Measurements from ENCODE around the gene TMEM200B.

TMEM200B gene

DNA sequence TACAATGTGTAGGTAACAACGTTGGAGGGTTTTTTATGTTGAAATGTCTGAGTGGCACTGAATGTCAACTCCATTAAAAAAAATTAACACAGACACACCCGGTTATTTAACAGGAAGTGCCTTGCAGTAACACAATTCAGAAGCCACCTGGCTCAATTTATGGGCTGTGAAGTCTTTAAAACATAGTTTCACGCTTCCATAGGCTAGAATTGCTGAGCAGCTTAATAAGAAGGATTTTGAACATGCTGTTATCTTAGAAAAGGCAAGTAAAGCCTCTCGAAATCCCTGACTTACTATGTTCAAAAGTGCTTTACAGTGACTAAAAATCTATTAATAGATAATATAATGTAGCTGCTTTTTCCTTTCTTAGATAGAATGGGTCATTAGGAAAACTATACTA, 38.3 kb upstream of the TMEM200B start:
- Histone ChIP-seq H3K79me2 (ENCODE audit: insufficient read depth, low read length) (peaks cover 97% of the 10 kb centered on the region), H3K4me2 (ENCODE audit: insufficient read depth, low read length) (no peak overlapping the region), H3K4me3 (ENCODE audit: low read depth in 1 of 2, low read length in 2 of 2) (no peak overlapping the region), H3K4me1 (ENCODE audit: insufficient read depth, low read length) (no peaks in the 10 kb centered on the region), H4K20me1 (ENCODE audit: insufficient read depth, low read length) (peaks cover 80% of the 10 kb centered on the region), H3K9me3 (ENCODE audit: insufficient read depth, low read length, severe bottlenecking) (no peaks in the 10 kb centered on the region), H3K36me3 (ENCODE audit: insufficient read depth, low read length) (peaks cover 96% of the 10 kb centered on the region), H2AFZ (ENCODE audit: low read depth, low read length) (no peak overlapping the region), H3K27ac (ENCODE audit: low read length) (no peak overlapping the region), H3K27me3 (ENCODE audit: insufficient read depth, low read length, poor library complexity) (no peaks in the 10 kb centered on the region), H3K9ac (ENCODE audit: low read depth, low read length) (no peak overlapping the region)
- TF ChIP-seq, protein P1, sequence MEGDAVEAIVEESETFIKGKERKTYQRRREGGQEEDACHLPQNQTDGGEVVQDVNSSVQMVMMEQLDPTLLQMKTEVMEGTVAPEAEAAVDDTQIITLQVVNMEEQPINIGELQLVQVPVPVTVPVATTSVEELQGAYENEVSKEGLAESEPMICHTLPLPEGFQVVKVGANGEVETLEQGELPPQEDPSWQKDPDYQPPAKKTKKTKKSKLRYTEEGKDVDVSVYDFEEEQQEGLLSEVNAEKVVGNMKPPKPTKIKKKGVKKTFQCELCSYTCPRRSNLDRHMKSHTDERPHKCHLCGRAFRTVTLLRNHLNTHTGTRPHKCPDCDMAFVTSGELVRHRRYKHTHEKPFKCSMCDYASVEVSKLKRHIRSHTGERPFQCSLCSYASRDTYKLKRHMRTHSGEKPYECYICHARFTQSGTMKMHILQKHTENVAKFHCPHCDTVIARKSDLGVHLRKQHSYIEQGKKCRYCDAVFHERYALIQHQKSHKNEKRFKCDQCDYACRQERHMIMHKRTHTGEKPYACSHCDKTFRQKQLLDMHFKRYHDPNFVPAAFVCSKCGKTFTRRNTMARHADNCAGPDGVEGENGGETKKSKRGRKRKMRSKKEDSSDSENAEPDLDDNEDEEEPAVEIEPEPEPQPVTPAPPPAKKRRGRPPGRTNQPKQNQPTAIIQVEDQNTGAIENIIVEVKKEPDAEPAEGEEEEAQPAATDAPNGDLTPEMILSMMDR (IDR thresholded peaks at IDR 0.05; ENCODE audit: borderline replicate concordance, extremely low read depth, low read length, poor library complexity, severe bottlenecking) = no peak
- TF ChIP-seq EZH2 (IDR thresholded peaks at IDR 0.05; ENCODE audit: borderline replicate concordance, low read depth, low read length, severe bottlenecking) = no peak
- DNase-seq (no peak), ATAC-seq (ENCODE audit: insufficient read depth, low read depth) (no peak)

DNA sequence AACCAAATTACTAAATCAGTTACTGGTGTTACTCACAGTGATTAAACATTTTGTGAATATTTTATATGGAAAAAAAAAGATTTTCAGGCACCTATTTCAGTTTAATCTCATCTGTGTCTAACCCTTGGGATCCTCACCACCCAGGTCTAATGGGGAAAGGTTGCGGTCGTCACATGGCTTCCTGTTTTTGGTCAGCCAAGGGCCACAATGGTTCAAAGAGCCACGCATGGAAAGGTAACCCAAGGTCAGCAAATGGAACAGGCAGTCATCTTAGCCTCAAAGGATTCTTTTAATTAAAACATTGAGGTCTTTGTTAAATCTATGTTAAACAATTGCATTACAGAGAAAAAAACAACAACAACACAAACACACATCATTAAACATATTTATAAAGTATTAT, 36.1 kb upstream of the TMEM200B start:
- no peak overlapping the region for H2AFZ ChIP-seq (ENCODE audit: low read depth, low read length)
- no peaks in the 10 kb centered on the region for H3K9me3 ChIP-seq (ENCODE audit: insufficient read depth, low read length, severe bottlenecking)
- no peak overlapping the region for H3K4me2 ChIP-seq (ENCODE audit: insufficient read depth, low read length)
- no peak overlapping the region for H3K4me3 ChIP-seq (ENCODE audit: low read depth in 1 of 2, low read length in 2 of 2)
- H3K4me1 ChIP-seq (ENCODE audit: insufficient read depth, low read length) = no peaks in the 10 kb centered on the region
- peaks cover 89% of the 10 kb centered on the region for H3K79me2 ChIP-seq (ENCODE audit: insufficient read depth, low read length)
- DNase-seq (no peak), ATAC-seq (ENCODE audit: insufficient read depth, low read depth) (no peak)
- H3K36me3 ChIP-seq (ENCODE audit: insufficient read depth, low read length) = peaks cover 96% of the 10 kb centered on the region
- H3K27me3 ChIP-seq (ENCODE audit: insufficient read depth, low read length, poor library complexity) = no peaks in the 10 kb centered on the region
- H4K20me1 ChIP-seq (ENCODE audit: insufficient read depth, low read length) = peaks cover 64% of the 10 kb centered on the region
- H3K27ac ChIP-seq (ENCODE audit: low read length) = no peak overlapping the region
- TF ChIP-seq, protein P1 (IDR thresholded peaks at IDR 0.05; ENCODE audit: borderline replicate concordance, extremely low read depth, low read length, poor library complexity, severe bottlenecking) = no peak
- no peak for TF ChIP-seq EZH2 (IDR thresholded peaks at IDR 0.05; ENCODE audit: borderline replicate concordance, low read depth, low read length, severe bottlenecking)
- no peak overlapping the region for H3K9ac ChIP-seq (ENCODE audit: low read depth, low read length)

DNA sequence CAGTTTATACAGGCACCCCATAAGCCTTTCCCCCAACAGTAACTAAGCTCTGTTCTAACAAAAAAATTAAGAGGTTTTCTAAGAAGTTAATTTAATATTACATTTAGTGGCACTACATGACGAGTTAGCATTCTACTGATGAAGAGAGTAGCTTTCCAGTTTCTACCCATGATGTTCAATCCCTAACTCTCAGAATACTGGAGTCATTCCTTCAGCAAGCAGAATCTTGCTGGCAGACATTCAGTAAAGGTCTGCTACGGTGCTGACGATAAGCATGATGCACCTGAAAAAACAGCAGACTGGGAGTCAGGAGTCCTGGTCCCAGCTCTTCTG, 33.5 kb upstream of the TMEM200B start:
- no peak overlapping the region for H2AFZ ChIP-seq (ENCODE audit: low read depth, low read length)
- DNase-seq (no peak), ATAC-seq (ENCODE audit: insufficient read depth, low read depth) (no peak)
- H3K4me3 ChIP-seq (ENCODE audit: low read depth in 1 of 2, low read length in 2 of 2) = no peak overlapping the region
- TF ChIP-seq, protein P1 (IDR thresholded peaks at IDR 0.05; ENCODE audit: borderline replicate concordance, extremely low read depth, low read length, poor library complexity, severe bottlenecking) = no peak
- no peak for TF ChIP-seq EZH2 (IDR thresholded peaks at IDR 0.05; ENCODE audit: borderline replicate concordance, low read depth, low read length, severe bottlenecking)
- no peak overlapping the region for H3K4me2 ChIP-seq (ENCODE audit: insufficient read depth, low read length)
- H3K79me2 ChIP-seq (ENCODE audit: insufficient read depth, low read length) = peaks cover 64% of the 10 kb centered on the region
- no peaks in the 10 kb centered on the region for H3K27me3 ChIP-seq (ENCODE audit: insufficient read depth, low read length, poor library complexity)
- H3K36me3 ChIP-seq (ENCODE audit: insufficient read depth, low read length) = peaks cover 96% of the 10 kb centered on the region
- H3K9ac ChIP-seq (ENCODE audit: low read depth, low read length) = no peak overlapping the region
- H3K27ac ChIP-seq (ENCODE audit: low read length) = no peak overlapping the region
- no peaks in the 10 kb centered on the region for H3K9me3 ChIP-seq (ENCODE audit: insufficient read depth, low read length, severe bottlenecking)
- H4K20me1 ChIP-seq (ENCODE audit: insufficient read depth, low read length) = peaks cover 44% of the 10 kb centered on the region
- no peaks in the 10 kb centered on the region for H3K4me1 ChIP-seq (ENCODE audit: insufficient read depth, low read length)

Measured in DND-41 (cell line).